Common myeloid progenitor, CD34-positive (primary cell): Measurements from ENCODE around the gene CLEC16A.
A peak's percentile ranks its signal among the peaks of the same experiment; 100 is the strongest.

ENCODE experiments used
- CTCF ChIA-PET: fragments of 350-600 bp; sonication (Branson Sonifier 250); formaldehyde crosslinking; loops from one replicate; lab custom pipeline; 2021; ENCODE audit warnings: antibody characterized with exemption; lab: Charles Lee
- POLR2A ChIA-PET: fragments of 350-600 bp; sonication (Branson Sonifier 250); formaldehyde crosslinking; loops from one replicate; lab custom pipeline; 2021; ENCODE audit warnings: antibody characterized with exemption; lab: Charles Lee
- DNase-seq, 3 donors: peaks; one replicate each; pipeline versions ENCODE4 v3.0.0 to v3.0.0-alpha.2; 2013
- H3K27ac ChIP-seq, 2 experiments: 1 replicate in 1 of 2; 2 replicates in 1 of 2; pipeline ENCODE4 v1.7.0; 2013; ENCODE audit warnings: inconsistent platforms in 2 of 2, low read length in 2 of 2, mild to moderate bottlenecking in 2 of 2, low read depth in 1 of 2, moderate library complexity in 1 of 2; ENCODE audit not compliant: severe bottlenecking in 2 of 2, insufficient read depth in 1 of 2, poor library complexity in 1 of 2
- H3K27me3 ChIP-seq, 5 experiments: replicated peaks in 2 of 5; 1 replicate in 3 of 5; 2 replicates in 2 of 5; pipeline versions ENCODE4 v1.6.1 to v1.7.0; 2013; ENCODE audit warnings: low read length in 4 of 5, mild to moderate bottlenecking in 2 of 5, moderate library complexity in 2 of 5, inconsistent platforms in 1 of 5; ENCODE audit not compliant: insufficient read depth in 5 of 5, control insufficient read depth in 4 of 5
- H3K36me3 ChIP-seq, 4 experiments: 1 replicate in 2 of 4; 2 replicates in 2 of 4; pipeline versions ENCODE4 v1.6.1 to v1.7.0; 2013; ENCODE audit warnings: low read length in 3 of 4, control low read depth in 1 of 4, mild to moderate bottlenecking in 1 of 4; ENCODE audit not compliant: control insufficient read depth in 4 of 4, insufficient read depth in 4 of 4
- H3K4me1 ChIP-seq, 4 experiments: 1 replicate in 3 of 4; 2 replicates in 1 of 4; pipeline versions ENCODE4 v1.6.1 to v1.7.1; 2013; ENCODE audit warnings: low read length in 3 of 4, mild to moderate bottlenecking in 3 of 4, control low read depth in 1 of 4, inconsistent platforms in 1 of 4, moderate library complexity in 1 of 4; ENCODE audit not compliant: control insufficient read depth in 4 of 4, insufficient read depth in 4 of 4; ENCODE audit errors: control extremely low read depth in 1 of 4
- H3K4me3 ChIP-seq, 7 experiments: 1 replicate in 4 of 7; 2 replicates in 3 of 7; pipeline versions ENCODE4 v1.5.1 to v1.7.0; 2013; ENCODE audit warnings: mild to moderate bottlenecking in 7 of 7, low read length in 6 of 7, moderate library complexity in 6 of 7, inconsistent platforms in 2 of 7, low read depth in 2 of 7, control low read depth in 1 of 7; ENCODE audit not compliant: insufficient read depth in 4 of 7, control insufficient read depth in 1 of 7; ENCODE audit errors: extremely low read depth in 1 of 7
- H3K9me3 ChIP-seq, 5 experiments: 1 replicate in 4 of 5; 2 replicates in 1 of 5; pipeline versions ENCODE4 v1.6.1 to v1.7.1; 2013; ENCODE audit warnings: low read length in 4 of 5, mild to moderate bottlenecking in 2 of 5, inconsistent platforms in 1 of 5, low read depth in 1 of 5, moderate library complexity in 1 of 5; ENCODE audit not compliant: control insufficient read depth in 4 of 5, insufficient read depth in 2 of 5; ENCODE audit errors: control extremely low read depth in 1 of 5
- WGBS: methylation state at CpG from one replicate; pipeline ENCODE4 v1.1.5; 2013; ENCODE audit not compliant: insufficient coverage; 5-methylcytosine and 5-hydroxymethylcytosine counted together

Gene CLEC16A

GRCh38 chr16:11051879-11052808 lies 107.8 kb downstream of the CLEC16A start:
- Histone ChIP-seq H3K4me1 (peaks cover 11 to 56% (median 41%) of the 10 kb centered on the region in 4 experiments), H3K4me3 (peak overlapping the region in 4 of 7 experiments; percentile 20 to 52 (median 44)), H3K27ac (no peak overlapping the region), H3K27me3 (peaks cover 0 to 16% (median 3%) of the 10 kb centered on the region in 5 experiments), H3K9me3 (no peaks in the 10 kb centered on the region), H3K36me3 (peaks cover 0 to 16% (median 5%) of the 10 kb centered on the region in 4 experiments)
- POLR2A ChIA-PET: interaction anchor here (0.7 to 1.6 kb wide), 9 partner anchors 14 to 204 kb away, joined by 3 to 10 read pairs (median 3); partner anchors contain the start of gene SOCS1
- CTCF ChIA-PET: interaction anchor here (0.6 to 2.6 kb wide), 10 partner anchors 9 to 245 kb away, joined by 3 to 9 read pairs (median 4); partner anchors contain the start of gene SOCS1
- WGBS: 31% methylated on average over 14 of the region's 17 CpGs
- DNase-seq: peak; percentile 79 to 99 (median 98)

GRCh38 chr16:11053916-11054460 lies 109.6 kb downstream of the CLEC16A start:
- ChIA-PET CTCF (interaction anchor here (1.1 to 1.4 kb wide), 3 partner anchors 9 to 243 kb away, joined by 3 to 5 read pairs (median 5); no protein-coding TSS in a partner anchor), POLR2A (interaction anchor here (0.9 kb wide), 1 partner anchor 19 kb away, joined by 3 read pairs; no protein-coding TSS in a partner anchor)
- WGBS: 99% methylated on average over 5 of the region's 6 CpGs
- Histone ChIP-seq H3K27me3 (peaks cover 0 to 14% (median 3%) of the 10 kb centered on the region in 5 experiments), H3K4me1 (peaks cover 11 to 41% (median 33%) of the 10 kb centered on the region in 4 experiments), H3K36me3 (peaks cover 0 to 5% (median 4%) of the 10 kb centered on the region in 4 experiments), H3K4me3 (no peak overlapping the region), H3K27ac (no peak overlapping the region), H3K9me3 (no peaks in the 10 kb centered on the region)
- no peak for DNase-seq

- H3K27ac ChIP-seq: no peak overlapping the region
Observed at GRCh38 chr16:11056090-11056992, 112.0 kb downstream of the CLEC16A start.

GRCh38 chr16:11056993-11057649 lies 112.8 kb downstream of the CLEC16A start:
- no peak overlapping the region for H3K4me3 ChIP-seq
- ChIA-PET POLR2A (no interaction called here), CTCF (interaction anchor here (2.6 kb wide), 1 partner anchor 9 kb away, joined by 11 read pairs; no protein-coding TSS in a partner anchor)
- H3K9me3 ChIP-seq: no peaks in the 10 kb centered on the region
- no peak overlapping the region for H3K27ac ChIP-seq
- peaks cover 4 to 21% (median 12%) of the 10 kb centered on the region in 4 experiments for H3K36me3 ChIP-seq
- DNase-seq: no peak
- 97% methylated on average over 9 of the region's 12 CpGs for WGBS
- peaks cover 3 to 18% (median 12%) of the 10 kb centered on the region in 4 experiments for H3K4me1 ChIP-seq
- H3K27me3 ChIP-seq: peaks cover 0 to 14% (median 3%) of the 10 kb centered on the region in 5 experiments

More at GRCh38 chr16:11056090-11056992, 112.0 kb downstream of the CLEC16A start:
- Histone ChIP-seq H3K4me3 (no peak overlapping the region), H3K9me3 (no peaks in the 10 kb centered on the region), H3K4me1 (peaks cover 10 to 26% (median 20%) of the 10 kb centered on the region in 4 experiments), H3K27me3 (peaks cover 0 to 14% (median 3%) of the 10 kb centered on the region in 5 experiments), H3K36me3 (peaks cover under 1 to 17% (median 7%) of the 10 kb centered on the region in 4 experiments)
- CTCF ChIA-PET: interaction anchor here (2.6 kb wide), 1 partner anchor 10 kb away, joined by 11 read pairs; no protein-coding TSS in a partner anchor
- peak in 1 of 3 donors; percentile 15 for DNase-seq
- 85% methylated on average over 4 of the region's 11 CpGs for WGBS
- POLR2A ChIA-PET: no interaction called here

- 96% methylated on average over 8 of the region's 9 CpGs for WGBS
- POLR2A ChIA-PET: no interaction called here
- no peaks in the 10 kb centered on the region for H3K9me3 ChIP-seq
Observed at GRCh38 chr16:11057711-11058345, 113.5 kb downstream of the CLEC16A start.

More at GRCh38 chr16:11057711-11058345, 113.5 kb downstream of the CLEC16A start:
- Histone ChIP-seq H3K36me3 (peaks cover 4 to 26% (median 12%) of the 10 kb centered on the region in 4 experiments), H3K27ac (no peak overlapping the region), H3K4me3 (no peak overlapping the region), H3K4me1 (peaks cover 0 to 11% (median 5%) of the 10 kb centered on the region in 4 experiments), H3K27me3 (peaks cover 0 to 14% (median 3%) of the 10 kb centered on the region in 5 experiments)
- DNase-seq: no peak
- CTCF ChIA-PET: interaction anchor here (1.4 kb wide), 1 partner anchor 9 kb away, joined by 4 read pairs; no protein-coding TSS in a partner anchor
